A172 (cell line): Measurements from ENCODE around the gene ENTPD7. TPM values are rescaled to one million over a fixed set of nuclear protein-coding genes. Genes with fewer than 3 reads are reported as not detected.
A peak's percentile ranks its signal among the peaks of the same experiment; 100 is the strongest.
"Not testable (repeated sequence)": the region's sequence is repeated elsewhere in the genome, so short reads cannot be mapped to it uniquely, and the experiment has no call there.

ENCODE experiments used
- DNase-seq: peaks from one replicate; pipeline ENCODE4 v3.0.0-alpha.2; 2015; ENCODE audit warnings: low spot score
- total RNA-seq: library from RNA; depleted of rRNA; stranded (reverse); fragments of >200 nt; shearing (Covaris generic); gene quantifications from 2 replicates; pipeline ENCODE4 v1.2.3, GENCODE V29; 2014

ENTPD7 gene
- total RNA-seq, 1 experiment from 2014 or later = 30.8 TPM

DNA sequence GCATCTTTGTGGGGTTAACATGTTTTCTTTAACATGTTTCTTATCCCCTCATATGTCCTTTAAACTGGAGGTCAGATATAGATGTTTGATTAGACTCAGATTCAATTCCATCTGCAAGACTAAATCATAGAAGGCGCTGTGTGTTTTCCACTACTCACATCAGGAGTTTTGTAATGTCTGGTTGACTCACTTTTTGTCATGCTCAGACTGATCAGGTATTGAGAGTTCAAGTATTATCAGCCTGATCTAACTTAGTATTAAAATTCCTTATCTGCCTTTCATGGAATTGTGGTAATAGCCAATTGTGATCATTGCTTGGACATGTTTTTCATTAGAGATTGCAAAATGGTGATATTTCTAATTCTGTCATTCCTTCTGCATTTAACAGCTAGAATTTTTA is 30.2 kb downstream of the ENTPD7 start:
- no peak for DNase-seq

DNA sequence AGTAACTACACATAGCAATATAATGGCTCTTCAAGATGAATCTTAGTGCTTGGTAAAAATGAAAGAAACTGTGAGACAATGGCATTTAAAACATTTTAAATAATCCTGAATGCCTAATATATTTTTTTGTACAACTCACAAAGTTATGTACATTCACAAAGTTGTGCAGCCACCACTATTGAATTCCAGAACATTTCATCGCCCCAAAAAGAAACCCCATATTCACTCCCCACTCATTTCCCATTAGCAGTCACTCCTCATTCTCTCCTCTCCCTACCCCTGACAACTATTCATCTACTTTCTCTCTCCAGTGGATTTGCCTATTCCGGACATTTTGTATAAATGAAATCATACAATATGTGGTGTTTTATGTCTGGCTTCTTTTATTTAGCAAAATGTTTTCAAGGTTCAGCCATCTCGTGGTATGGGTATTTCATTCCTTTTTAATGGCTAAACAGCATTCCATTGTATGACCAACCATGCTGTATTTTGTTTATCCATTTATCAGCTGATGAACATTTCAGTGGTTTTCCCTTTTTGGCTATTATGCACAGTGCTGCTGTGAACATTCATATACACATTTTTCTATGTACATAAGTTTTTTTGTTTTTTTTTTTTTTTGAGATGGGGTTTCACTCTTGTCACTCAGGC is 34.7 kb downstream of the ENTPD7 start:
- DNase-seq = no peak

DNA sequence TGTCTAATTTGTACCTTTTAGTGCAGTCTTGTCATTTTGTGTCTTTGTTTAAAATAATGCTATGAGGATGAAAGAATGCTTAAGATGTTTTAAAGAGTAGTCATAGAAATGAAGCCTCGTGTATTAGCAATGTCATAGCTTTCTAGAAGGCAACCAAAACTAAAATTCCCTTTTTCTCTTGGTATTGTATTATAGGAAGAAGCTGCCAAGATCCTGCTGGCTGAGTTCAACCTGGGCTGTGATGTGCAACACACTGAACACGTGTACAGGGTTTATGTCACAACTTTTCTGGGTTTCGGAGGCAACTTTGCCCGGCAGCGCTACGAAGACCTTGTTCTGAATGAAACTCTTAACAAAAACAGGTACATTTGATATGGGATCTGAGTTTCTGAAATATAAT is 36.5 kb downstream of the ENTPD7 start:
- no peak for DNase-seq

DNA sequence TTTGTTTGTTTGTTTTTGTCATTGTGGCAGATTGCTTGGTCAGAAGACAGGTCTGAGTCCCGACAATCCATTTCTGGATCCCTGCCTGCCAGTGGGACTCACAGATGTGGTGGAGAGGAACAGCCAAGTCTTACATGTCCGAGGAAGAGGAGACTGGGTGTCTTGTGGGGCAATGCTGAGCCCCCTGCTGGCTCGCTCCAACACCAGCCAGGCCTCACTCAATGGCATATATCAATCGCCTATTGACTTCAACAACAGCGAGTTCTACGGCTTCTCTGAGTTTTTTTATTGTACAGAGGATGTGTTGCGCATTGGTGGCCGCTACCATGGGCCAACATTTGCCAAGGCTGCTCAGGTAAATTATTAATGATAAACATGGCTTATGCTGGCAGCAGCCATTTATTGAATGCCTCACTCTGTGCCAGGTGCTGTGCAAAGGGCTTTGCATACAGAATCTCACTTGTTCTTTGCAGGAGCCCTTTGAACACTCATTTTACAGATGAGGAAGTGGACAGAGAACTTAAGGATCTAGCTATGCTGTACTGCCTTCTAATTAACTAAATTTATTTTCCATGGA is 39.3 kb downstream of the ENTPD7 start:
- DNase-seq = no peak

DNA sequence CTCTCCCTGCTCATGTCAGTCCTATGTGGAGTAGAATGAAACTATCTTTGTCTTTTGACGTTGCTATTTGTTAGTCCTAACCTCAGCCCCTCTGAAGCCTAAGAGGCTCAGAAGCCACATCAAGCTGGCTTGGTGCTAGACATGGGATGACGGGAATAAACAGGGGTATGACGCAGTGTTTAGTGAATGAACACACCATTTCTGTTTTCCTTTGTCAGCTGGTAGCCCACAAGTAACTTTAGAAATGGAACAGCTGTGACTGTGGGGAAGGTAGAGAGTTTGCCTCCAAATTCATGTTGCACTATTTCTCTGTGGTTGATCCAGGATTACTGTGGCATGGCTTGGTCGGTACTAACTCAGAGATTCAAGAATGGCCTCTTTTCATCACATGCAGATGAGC is 41.3 kb downstream of the ENTPD7 start:
- DNase-seq = no peak

DNA sequence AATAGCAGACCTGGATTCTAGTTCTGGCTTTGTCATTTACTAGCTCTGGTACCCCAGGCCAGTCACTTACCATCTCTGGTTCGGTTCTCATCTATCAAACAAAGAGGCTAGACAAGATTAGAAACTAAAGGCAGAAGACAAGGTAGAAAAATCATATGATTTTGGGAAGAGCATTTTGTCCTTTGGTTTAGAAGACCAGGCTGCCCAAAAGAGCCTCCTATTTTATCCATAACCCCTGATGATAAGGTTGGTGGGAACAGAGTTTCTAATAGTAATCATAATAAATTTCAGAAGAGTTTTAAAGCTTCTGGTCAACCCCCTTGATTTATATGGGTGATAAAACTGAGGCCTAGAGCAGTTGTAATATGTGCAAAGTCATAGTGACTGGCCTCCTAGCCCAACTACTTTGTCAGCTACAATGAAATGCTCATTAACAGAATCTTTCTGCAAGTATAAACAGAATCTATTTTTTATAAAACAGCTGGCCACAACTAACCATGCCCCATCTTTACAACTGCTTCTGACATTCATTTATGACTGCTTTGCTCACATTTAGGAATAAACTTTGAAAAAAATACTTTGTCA is 49.2 kb downstream of the ENTPD7 start:
- DNase-seq = peak; percentile 18

DNA sequence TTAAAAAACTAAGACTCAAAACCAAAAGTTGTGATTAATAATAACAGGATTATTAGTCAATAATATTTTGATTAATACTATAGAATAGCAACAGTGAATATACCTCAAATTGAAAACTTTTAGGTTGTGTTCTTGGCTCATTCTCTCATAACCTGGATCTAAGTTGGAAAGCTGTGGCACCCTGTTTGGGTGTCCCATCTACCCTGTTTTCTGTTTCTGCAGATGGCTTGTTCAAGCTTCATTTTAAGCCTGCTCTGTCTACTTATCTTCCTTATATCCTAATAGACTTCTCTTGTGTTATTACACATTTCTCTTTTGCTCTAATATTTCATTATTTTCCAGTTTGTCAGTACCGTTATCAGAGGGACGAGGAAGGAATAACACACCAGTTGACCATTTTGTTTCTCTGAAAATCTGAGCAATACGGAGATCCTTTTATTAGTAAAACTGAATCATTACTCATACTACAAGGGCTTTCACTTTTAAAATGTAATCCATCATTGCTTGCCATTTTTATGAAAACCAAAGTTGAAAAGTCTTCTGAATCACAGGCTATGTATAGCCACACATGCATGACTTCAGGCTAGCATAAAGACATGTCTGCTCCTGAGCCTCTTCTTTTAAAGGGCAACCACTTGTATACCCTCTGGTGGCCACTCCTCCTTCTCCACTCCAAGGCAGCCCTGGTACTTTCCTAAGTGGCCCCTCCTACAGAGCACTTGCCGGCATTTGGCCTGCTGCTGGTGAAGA is 50.3 kb downstream of the ENTPD7 start:
- DNase-seq = peak; percentile 55

DNA sequence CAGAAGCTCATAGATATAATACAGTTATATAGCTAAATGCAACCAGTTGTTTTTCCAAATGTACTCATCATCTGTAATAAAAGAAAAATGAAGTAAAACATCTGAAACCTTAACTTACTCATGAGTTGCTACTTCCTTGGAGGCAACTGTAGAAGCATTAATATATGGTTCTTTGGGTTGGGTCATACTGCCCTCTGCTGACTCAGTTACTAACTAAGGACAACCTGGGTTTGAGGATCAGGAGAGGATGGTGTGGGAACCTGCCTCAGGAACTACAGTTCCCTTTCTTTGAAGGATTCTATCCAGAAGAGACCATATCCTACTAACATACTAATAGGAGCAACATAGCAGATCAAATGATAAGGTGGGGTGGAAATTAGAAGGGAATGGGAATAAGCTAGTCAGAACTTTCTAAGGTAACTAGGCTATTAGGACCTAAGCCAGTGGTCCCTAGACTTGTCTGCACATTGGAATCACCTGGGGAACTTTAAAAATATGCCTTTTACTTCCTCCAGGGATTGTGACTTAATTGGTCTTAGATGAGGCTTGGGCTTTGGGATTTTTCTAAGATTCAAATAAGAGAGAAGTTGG is 51.9 kb downstream of the ENTPD7 start:
- DNase-seq = peak; percentile 49

DNA sequence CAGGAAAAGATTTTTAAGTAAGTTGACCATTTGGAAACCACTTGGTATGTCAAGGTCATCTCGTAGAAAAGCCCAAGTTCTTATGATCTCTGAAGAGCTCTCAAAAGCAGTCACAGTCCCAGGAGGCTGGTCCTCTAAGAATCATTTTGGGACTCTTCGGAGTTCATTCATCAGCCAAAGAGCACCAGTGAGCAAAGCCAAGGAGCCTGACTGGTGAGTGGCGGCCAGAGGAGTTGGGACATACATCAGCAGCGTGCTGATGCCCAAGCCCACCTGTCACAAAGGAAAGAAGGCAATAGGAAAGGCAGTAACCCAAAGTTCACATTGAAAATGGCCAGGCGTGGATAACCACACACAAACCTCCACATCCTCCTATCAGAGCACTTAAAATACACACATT is 55.1 kb downstream of the ENTPD7 start:
- DNase-seq = no peak

DNA sequence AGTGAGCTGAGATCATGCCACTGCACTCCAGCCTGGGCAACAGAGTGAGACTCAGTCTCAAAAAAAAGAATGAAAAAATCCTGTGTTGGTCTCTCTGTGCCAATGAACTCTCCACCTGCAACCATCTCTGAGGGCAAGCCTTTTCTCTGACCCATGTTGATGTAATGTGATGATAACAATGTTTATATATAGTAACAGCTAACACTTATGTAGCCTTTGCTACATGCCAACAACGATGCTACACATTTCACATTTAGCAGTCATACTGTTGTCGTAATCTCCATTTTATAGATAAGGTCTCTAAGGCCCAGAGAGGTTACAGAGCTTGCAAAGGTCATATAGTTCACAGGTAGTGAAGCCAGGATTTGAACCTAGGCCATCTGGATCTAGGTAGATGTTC is 61.1 kb downstream of the ENTPD7 start:
- DNase-seq = no peak

DNA sequence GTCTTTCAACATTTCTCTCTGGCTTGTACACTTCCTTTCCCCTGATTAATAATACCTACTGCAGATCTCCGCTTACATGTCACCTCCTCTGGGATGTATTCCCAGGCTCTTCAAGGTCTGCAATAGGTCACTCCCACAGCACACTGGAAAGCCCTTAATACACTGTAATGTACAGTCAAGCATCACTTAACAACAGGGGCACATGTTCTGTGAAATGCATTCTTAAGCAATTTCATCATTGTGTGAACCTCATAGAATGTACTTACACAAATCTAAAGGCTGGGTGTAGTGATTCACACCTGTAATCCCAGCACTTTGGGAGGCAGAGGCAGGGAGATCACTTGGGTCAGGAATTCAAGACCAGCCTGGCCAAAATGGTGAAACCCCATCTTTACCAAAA is 70.7 kb downstream of the ENTPD7 start:
- peak; percentile 19 for DNase-seq

DNA sequence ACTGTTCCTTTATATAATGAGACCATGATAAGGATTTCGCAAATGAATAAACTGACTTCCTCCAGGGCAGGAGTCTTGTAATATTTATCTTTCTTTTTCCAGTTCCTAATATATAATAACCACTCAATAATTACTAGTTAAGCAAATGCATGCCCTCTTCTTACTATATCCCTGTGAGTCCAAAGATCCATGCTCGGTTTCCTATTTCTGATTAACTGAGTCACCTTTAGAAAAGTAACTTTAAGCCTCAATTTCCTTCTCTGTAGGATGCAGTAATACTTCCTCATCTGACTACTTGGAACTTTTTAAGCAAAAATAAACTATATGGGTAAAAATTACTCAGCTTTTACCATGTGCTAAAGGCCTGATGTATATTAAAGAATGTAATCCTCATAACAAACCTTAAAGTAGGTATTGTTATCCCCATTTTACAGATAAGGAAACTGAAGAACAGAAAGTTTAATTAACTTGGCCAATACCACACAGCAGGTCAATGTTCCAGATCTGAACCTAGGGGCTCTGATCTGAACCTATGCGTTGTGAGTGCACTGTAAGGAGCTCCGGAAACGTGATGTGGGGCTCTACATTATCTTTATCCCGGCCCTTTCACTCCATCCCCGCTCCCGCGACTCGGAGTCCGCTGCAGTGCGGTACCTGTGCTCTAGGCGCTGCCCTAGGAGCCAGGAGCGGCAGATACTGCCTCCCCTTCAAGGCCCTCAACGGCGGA is 72.2 kb downstream of the ENTPD7 start:
- DNase-seq = no peak

DNA sequence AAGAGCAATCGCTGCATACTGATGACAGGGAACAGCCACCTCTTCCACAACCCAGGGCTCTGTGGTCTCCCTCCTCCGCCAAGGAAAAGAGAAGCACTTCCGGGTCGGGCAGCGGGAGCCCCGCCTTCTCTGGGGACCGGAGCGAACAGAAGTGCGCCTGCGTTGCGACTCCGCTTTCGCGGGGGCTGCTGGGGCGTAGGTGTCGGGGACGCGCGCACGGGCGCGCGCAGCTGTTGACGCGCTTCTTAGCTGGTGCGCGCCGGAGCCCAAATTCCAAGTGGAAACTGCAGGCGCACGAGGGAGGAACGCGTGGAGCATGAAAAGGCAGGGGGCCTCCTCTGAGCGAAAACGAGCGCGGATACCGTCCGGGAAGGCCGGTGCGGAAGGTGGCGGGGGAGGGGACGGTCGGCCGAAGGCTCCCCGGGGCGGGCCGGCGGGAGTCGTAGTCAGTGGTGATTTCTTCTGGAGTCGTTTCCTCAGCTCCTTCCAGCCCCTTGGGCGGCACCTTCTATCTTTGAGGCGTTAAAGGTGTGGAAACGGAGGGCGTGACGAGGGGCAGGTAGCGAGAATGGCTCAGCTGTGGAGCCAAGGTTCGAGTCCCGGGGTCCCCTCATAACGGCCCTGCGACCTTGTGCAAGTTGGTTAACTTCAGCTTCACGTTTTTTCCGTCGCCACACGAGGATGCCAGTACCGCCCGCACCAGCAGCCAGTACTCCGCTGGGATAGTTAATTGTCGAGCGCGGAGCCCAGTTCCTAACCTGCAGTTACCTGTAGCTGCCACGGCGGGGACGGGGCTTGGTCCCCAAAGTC is 72.9 kb downstream of the ENTPD7 start, which contains the start of the genes COX15 and CUTC:
COX15 (minus strand) TSS at position 95 of the 810 bp plus-strand sequence; CDS start at position 17, 78 bp downstream.
CUTC (plus strand) TSS at position 202 of the 810 bp plus-strand sequence; CDS start at position 317, 115 bp downstream.
- peak; percentile 96 for DNase-seq

DNA sequence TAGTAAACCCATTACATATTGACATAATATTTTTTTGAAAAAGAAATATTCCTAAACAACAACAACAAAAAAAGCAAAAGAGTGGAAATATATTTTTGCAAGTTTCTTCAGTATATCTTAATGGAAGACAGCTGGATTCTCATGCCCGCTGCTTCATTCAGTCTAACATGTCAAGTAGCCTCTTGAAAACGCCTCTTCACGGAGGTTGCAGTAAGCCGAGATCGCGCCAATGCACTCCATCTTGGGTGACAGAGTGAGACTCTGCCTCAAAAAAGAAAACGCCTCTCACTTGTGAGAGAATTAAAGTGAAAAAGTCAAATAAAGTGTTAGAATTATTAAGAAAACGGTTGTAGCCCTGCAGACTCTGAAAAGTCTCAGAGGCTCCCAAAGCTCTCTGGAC is 74.1 kb downstream of the ENTPD7 start:
- DNase-seq = no peak

DNA sequence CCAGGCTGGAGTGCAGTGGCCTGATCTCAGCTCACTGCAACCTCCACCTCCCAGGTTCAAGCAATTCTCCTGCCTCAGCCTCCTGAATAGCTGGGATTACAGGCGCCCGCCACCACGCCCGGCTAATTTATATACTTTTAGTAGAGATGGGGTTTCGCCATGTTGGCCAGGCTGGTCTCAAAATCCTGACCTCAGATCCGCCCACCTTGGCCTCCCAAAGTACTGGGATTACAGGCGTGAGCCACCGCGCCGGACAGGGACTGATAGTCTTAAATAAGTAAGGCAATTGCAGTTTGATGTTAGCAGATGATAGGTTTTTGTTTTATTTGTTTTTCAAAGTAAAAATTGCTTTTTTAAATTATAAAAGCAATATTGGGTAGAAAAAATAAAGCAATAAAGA is 74.8 kb downstream of the ENTPD7 start:
- DNase-seq = not testable (repeated sequence)

DNA sequence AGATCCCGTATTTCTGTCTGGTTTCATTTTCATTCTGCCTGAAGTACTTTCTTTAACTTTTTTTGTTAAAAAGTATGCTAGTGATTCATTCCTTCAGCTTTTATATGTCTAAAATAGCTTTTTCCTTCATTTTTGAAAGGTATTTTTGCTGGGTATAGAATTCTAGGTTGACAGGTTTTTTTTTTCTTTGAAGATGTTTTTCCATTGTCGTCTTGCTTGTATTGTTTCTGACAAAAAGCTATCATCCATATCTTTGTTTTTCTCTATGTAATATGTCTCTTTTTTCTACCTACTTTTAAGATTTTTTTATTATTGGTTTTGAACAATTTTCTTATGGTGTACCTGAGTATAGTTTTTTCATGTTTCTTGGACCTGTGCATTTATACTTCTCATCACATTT is 81.0 kb downstream of the ENTPD7 start:
- no peak for DNase-seq

DNA sequence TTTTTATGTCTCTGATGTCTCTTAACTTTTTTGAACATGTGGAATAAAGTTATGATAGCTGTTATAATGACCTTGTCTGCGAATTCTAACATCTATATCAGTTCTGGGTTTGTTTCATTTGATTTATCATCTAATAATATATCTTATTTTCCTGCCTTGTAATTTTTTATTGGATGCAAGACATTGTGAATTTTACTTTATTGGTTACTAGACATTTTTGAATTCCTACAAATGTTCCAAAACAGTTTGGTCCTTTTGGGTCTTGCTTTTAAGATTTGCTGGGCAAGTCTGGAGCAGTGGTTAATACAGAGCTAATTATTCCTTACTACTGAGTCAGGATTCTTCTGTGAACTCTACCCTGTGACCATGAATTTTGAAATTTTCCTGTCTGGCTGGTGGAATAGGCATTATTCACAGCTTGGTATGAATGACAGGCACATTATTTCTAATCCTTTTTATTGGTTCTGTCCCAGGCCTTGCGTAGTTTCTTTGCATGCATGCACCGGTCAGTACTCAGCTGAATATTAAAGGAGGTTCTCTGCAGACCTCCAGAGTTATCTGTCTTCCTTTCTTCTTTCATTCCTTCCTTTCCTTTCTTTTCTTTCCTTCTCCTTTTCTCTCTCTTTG is 81.7 kb downstream of the ENTPD7 start:
- no peak for DNase-seq

DNA sequence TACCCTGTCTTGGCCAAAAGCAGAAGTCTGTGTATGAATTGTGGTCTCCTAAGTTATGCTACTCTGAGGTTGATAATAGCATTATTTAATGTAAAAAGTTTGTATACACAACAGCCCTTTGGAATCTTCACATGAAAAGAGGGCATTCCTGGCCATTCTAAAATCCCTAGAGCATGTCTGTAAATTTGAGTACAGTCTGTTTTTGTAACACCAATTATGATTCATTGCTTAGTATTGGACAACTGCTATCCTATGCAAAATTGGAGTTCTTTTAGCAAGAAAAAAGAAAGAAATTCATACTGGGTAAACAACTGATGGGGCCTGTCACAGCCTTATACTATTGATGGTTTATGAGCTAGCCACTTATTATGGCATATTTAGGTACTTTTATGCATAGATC is 82.9 kb downstream of the ENTPD7 start:
- no peak for DNase-seq

DNA sequence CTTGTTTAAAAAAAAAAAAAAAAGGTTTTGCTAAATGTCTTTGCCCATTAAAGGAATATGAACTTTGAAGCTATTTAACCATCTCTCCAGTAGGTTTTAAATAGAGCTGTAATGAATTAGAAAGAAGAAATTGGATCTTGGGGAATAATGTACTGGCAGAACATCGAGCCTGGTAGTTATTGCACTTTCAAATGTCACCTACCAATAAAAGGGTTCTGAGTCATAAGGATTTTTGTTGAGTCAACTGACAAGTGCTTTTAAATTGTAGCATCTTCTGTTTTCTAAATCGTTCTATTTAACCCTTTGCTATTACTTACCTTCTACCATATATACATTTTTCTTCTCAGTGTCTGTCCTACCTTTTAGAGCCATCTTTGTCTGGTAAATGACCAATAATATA is 83.4 kb downstream of the ENTPD7 start:
- DNase-seq = no peak

DNA sequence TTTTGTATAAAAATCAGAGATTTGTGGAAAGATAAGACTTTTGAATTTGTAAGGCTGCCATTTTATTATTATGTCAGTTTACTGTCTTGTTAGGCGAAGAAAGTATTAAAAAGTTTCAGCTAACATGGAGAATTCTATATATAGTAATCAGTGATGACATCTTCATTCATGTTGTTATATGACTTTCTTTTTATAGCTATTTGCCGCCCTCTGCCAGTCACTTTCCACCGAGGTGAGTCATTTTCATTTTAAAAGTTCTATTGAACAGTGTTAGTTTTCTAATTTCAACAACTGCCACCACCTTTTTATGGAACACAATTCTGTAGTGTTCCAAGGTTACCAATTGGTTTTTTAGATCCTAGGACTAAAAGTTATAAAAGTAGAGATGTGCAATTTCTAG is 84.5 kb downstream of the ENTPD7 start:
- no peak for DNase-seq
